Endothelial cell (in vitro differentiated cells): ENCODE measurements around the gene TMEM269. TPM values are rescaled to one million over a fixed set of nuclear protein-coding genes. Genes with fewer than 3 reads are reported as not detected.
A peak's percentile ranks its signal among the peaks of the same experiment; 100 is the strongest.

Source experiments
- DNase-seq: peaks from one replicate; pipeline ENCODE4 v3.0.0; 2021; ENCODE audit warnings: low spot score
- H3K27ac Mint-ChIP-seq: one replicate; pipeline ENCODE4 v1.8.0; 2021; ENCODE audit warnings: mixed read lengths, inconsistent platforms; ENCODE audit not compliant: unreplicated experiment
- H3K27me3 Mint-ChIP-seq: one replicate; pipeline ENCODE4 v1.8.0; 2021; ENCODE audit warnings: mild to moderate bottlenecking, moderate library complexity, mixed read lengths, inconsistent platforms; ENCODE audit not compliant: unreplicated experiment
- H3K36me3 Mint-ChIP-seq: one replicate; pipeline ENCODE4 v1.8.0; 2021; ENCODE audit warnings: mild to moderate bottlenecking, low read depth, mixed read lengths, inconsistent platforms; ENCODE audit not compliant: unreplicated experiment
- H3K4me1 Mint-ChIP-seq: one replicate; pipeline ENCODE4 v1.8.0; 2021; ENCODE audit warnings: mild to moderate bottlenecking, mixed read lengths, inconsistent platforms; ENCODE audit not compliant: unreplicated experiment
- H3K4me3 Mint-ChIP-seq: one replicate; pipeline ENCODE4 v1.8.0; 2021; ENCODE audit warnings: mild to moderate bottlenecking, mixed read lengths, inconsistent platforms; ENCODE audit not compliant: unreplicated experiment
- H3K9me3 Mint-ChIP-seq: one replicate; pipeline ENCODE4 v1.8.0; 2021; ENCODE audit warnings: mixed read lengths, inconsistent platforms; ENCODE audit not compliant: unreplicated experiment
- long read RNA-seq: library from polyadenylated mRNA; unstranded; transcript quantifications from one replicate; pipeline ENCODE4 v2.0.0, GENCODE V29; 2020; ENCODE audit not compliant: unreplicated experiment
- total RNA-seq: library from RNA; stranded (reverse); fragmentation: NEBNext Ultra II Directional; extraction: Animal tissue kit (Norgen Biotek cat#: 25700); gene quantifications from one replicate; pipeline ENCODE4 v1.2.1, GENCODE V29; 2021; ENCODE audit not compliant: unreplicated experiment
- TF ChIP-seq, protein P1 (sequence below): fragments of 200-600 bp; sonication (generic); IDR thresholded peaks from one replicate; pipeline ENCODE4 v1.5.0; 2021; ENCODE audit warnings: antibody characterized with exemption; ENCODE audit not compliant: unreplicated experiment

TMEM269 gene, protein sequence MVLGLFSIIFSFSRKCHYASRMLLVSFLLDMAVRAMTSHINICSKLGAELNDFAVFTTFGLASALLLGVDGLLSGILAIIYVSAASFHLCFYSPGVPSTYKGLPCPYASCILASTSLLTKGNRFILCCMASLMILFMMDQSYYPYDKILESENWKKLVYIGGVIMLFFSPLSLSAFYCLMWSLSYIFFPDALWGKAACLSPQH
- total RNA-seq = 0.38 TPM
- long read RNA-seq, partial matches to known transcripts = 0 of 3 reads
- long read RNA-seq, other reads (novel, unspliced or antisense) = 3 of 3 reads

DNA sequence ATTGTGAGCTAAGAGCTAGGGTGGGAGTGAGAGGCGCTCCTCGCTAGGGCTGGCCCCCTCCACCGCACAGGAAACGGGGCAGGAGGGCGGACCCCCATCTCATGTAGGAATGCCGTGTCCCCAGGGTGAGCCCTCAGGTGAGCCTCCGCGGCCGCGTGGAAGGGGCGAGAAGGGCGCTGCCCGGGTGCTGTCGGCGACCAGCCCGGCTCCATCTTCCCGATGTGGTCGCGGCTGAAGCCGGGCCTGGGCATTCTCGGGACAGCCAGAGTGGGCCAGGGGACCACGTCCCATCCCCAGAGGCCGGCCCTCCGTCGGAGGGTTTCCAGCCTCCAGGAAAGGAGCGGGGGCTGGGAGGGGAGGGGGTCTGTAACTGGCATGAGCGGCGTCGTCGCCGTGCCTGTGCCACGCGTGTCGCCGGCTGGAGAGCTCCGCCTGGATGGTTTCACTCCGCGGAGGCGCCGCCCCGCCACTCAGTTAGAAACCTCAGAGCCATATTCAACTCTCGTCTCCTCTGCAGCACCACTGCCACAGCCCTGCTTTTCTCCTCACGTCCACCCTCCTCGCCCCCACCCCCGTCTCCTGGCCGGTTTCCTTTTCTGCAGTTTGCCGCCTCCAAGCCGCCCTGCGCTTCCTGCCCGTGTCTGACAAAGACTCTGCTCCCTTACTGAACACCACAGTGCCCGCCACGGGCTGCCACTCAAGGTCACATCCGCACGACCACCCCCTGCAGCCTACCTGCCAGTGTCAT, at the start of gene TMEM269:
Gene TMEM269, plus strand, starts transcription at position 46 of the 748 bp plus-strand sequence. CDS start 4,903 bp downstream, outside the sequence.
- H3K27ac Mint-ChIP-seq = peak within 1 kb of the TSS; percentile 77
- peak; percentile 49 for DNase-seq
- peaks cover 16% of the 10 kb centered on the region for H3K4me1 Mint-ChIP-seq
- peaks cover 13% of the 10 kb centered on the region for H3K36me3 Mint-ChIP-seq
- TF ChIP-seq, protein P1, sequence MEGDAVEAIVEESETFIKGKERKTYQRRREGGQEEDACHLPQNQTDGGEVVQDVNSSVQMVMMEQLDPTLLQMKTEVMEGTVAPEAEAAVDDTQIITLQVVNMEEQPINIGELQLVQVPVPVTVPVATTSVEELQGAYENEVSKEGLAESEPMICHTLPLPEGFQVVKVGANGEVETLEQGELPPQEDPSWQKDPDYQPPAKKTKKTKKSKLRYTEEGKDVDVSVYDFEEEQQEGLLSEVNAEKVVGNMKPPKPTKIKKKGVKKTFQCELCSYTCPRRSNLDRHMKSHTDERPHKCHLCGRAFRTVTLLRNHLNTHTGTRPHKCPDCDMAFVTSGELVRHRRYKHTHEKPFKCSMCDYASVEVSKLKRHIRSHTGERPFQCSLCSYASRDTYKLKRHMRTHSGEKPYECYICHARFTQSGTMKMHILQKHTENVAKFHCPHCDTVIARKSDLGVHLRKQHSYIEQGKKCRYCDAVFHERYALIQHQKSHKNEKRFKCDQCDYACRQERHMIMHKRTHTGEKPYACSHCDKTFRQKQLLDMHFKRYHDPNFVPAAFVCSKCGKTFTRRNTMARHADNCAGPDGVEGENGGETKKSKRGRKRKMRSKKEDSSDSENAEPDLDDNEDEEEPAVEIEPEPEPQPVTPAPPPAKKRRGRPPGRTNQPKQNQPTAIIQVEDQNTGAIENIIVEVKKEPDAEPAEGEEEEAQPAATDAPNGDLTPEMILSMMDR = no peak
- H3K9me3 Mint-ChIP-seq = no peaks in the 10 kb centered on the region
- H3K4me3 Mint-ChIP-seq = no peak within 1 kb of the TSS
- H3K27me3 Mint-ChIP-seq = peaks cover 5% of the 10 kb centered on the region

DNA sequence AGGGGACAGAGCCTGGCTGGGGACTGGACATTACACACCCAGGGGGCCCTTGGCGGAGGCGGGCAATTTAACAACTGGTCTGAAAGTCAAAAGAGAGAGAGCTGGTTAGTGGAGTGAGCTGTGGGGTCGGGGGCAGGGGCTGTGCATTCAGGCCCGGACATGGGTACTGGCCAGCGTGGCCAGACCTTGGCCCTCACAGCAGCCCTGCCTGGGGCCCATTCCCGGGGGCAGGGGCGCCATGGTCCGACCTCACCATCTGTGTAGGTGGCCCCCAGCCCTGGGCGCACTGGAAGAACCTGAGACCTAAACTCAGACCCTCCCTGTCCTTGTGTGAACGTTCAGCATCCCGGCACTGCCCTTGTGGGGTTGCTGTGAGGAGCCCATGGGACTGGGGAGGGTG, 49.7 kb upstream of the TMEM269 start:
- H3K27me3 Mint-ChIP-seq = peaks cover 2% of the 10 kb centered on the region
- no peak overlapping the region for H3K4me3 Mint-ChIP-seq
- no peak for DNase-seq
- peaks cover 4% of the 10 kb centered on the region for H3K4me1 Mint-ChIP-seq
- H3K27ac Mint-ChIP-seq = no peak overlapping the region
- H3K36me3 Mint-ChIP-seq = no peaks in the 10 kb centered on the region
- H3K9me3 Mint-ChIP-seq = no peaks in the 10 kb centered on the region
- TF ChIP-seq, protein P1 = no peak

DNA sequence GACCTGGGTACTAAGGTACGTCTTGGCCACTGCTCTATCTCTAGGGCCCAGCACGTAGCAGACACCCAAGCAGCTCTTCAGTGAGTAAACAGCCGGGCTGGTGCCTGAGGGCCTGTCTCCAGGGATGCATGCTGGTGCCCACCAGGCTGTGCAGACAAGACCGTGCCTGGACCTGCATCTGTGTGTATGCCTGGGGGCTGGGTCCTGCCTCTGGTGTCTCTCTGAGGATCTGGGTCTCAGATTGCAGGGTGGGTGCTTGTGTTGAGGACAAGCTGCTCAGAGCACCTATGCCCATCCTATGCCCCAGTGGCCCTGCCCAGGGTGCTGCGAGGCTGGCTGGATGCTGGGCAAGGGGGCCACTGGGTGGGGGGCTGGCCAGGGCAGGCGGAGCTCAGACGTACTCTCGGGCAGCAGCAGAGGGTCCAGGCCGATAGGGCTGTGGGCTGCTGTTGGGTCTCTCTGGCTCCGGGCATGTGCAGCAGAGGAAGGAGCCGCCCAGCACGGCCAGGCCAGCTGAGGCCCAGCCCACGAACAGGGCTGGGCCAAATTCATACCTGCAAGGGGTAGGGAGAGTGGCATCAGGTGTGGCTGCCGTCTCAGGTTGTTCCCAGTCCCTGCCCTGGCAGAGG, 49.2 kb upstream of the TMEM269 start:
- Mint-ChIP-seq H3K4me1 (peaks cover 4% of the 10 kb centered on the region), H3K27me3 (peaks cover 2% of the 10 kb centered on the region), H3K4me3 (no peak overlapping the region), H3K27ac (no peak overlapping the region), H3K9me3 (no peaks in the 10 kb centered on the region), H3K36me3 (no peaks in the 10 kb centered on the region)
- TF ChIP-seq, protein P1 = no peak
- DNase-seq = no peak

DNA sequence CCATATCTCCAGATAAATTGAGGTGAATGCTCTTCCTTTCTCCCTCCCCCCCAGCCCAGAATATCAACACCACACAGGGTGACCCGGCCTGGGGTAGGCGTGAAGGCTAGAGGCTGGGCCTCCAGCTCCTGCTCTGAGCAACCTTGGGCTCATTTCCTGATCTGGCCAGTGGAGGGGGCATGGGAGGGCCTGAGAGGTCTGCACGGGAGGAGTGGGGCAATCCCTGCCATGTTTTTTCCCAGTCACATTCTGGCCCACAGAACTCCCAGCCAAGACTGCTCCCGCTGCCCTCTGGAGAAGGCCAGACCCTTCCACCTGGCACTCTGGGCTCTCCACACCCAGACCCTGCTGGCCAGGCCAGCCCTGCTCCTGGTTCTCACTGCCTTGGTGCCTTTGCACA, 48.6 kb upstream of the TMEM269 start:
- peak overlapping the region; percentile 67 for H3K27ac Mint-ChIP-seq
- H3K9me3 Mint-ChIP-seq = no peaks in the 10 kb centered on the region
- H3K4me1 Mint-ChIP-seq = peaks cover 4% of the 10 kb centered on the region
- TF ChIP-seq, protein P1 = no peak
- H3K27me3 Mint-ChIP-seq = peaks cover 2% of the 10 kb centered on the region
- H3K36me3 Mint-ChIP-seq = no peaks in the 10 kb centered on the region
- peak; percentile 49 for DNase-seq
- H3K4me3 Mint-ChIP-seq = no peak overlapping the region
